SU-DHL-6 (cell line): ENCODE results near the gene ANKS1B.

Experiments
- H2AFZ ChIP-seq: fragments of 200-600 bp; sonication (generic); 2 replicates; pipeline ENCODE4 v1.6.1; 2014; ENCODE audit warnings: low read depth, mild to moderate bottlenecking, moderate library complexity, mixed read lengths, antibody characterized with exemption, low read length; ENCODE audit not compliant: severe bottlenecking
- H3F3A ChIP-seq: fragments of 200-600 bp; shearing (Covaris generic); 2 replicates; pipeline ENCODE4 v1.6.0; 2016; ENCODE audit warnings: antibody characterized with exemption, mild to moderate bottlenecking; ENCODE audit not compliant: insufficient read depth
- H3K27ac ChIP-seq: fragments of 200-600 bp; sonication (generic); 2 replicates; pipeline ENCODE4 v1.5.1; 2016; ENCODE audit warnings: low read depth, mild to moderate bottlenecking, low read length, moderate library complexity, mixed read lengths
- H3K27me3 ChIP-seq: fragments of 200-600 bp; sonication (generic), shearing (Covaris generic); 2 replicates; pipeline ENCODE4 v1.6.0; 2014; ENCODE audit warnings: mild to moderate bottlenecking, low read length
- H3K36me3 ChIP-seq: fragments of 200-600 bp; sonication (generic); 2 replicates; pipeline ENCODE4 v1.6.1; 2014; ENCODE audit warnings: mild to moderate bottlenecking, low read length, mixed read lengths
- H3K4me2 ChIP-seq: fragments of 300-600, 200-600 bp; shearing (Covaris generic), sonication (generic); 2 replicates; pipeline ENCODE4 v1.6.0; 2014; ENCODE audit warnings: low read length, low read depth, mild to moderate bottlenecking; ENCODE audit not compliant: poor library complexity, severe bottlenecking
- H3K4me3 ChIP-seq: fragments of 200-600 bp; sonication (generic); 2 replicates; pipeline ENCODE4 v1.5.1; 2014; ENCODE audit warnings: antibody characterized with exemption, low read length, mild to moderate bottlenecking, mixed read lengths; ENCODE audit not compliant: insufficient read depth, poor library complexity, severe bottlenecking
- H3K79me2 ChIP-seq: fragments of 200-600 bp; sonication (generic); 2 replicates; pipeline ENCODE4 v1.6.1; 2014; ENCODE audit warnings: mild to moderate bottlenecking, low read length, moderate library complexity; ENCODE audit not compliant: insufficient read depth
- H3K9ac ChIP-seq: fragments of 200-600 bp; sonication (generic); 2 replicates; pipeline ENCODE4 v1.7.0; 2014; ENCODE audit warnings: mild to moderate bottlenecking, low read length
- H3K9me2 ChIP-seq: fragments of 200-600 bp; sonication (generic); replicated peaks from 2 replicates; pipeline ENCODE4 v1.6.1; 2014; ENCODE audit warnings: low read length; ENCODE audit not compliant: insufficient read depth
- H3K9me3 ChIP-seq: fragments of 200-600 bp; sonication (generic); 2 replicates; pipeline ENCODE4 v1.6.1; 2014; ENCODE audit warnings: low read length, mixed read lengths; ENCODE audit not compliant: insufficient read depth
- H4K20me1 ChIP-seq: fragments of 200-600 bp; sonication (generic); 2 replicates; pipeline ENCODE4 v1.6.1; 2014; ENCODE audit warnings: low read depth, mild to moderate bottlenecking, antibody characterized with exemption, low read length, moderate library complexity, mixed read lengths
- EZH2phosphoT487 ChIP-seq: fragments of 200-600 bp; sonication (generic), shearing (Covaris generic); conservative IDR thresholded peaks from 2 replicates; pipeline ENCODE4 v1.6.1; 2018; ENCODE audit warnings: mild to moderate bottlenecking, antibody characterized with exemption, low read length, moderate library complexity, mixed read lengths
- TF ChIP-seq, protein P1 (sequence below): fragments of 200-600 bp; sonication (generic); IDR thresholded peaks from one replicate; pipeline ENCODE4 v1.5.1; 2017; ENCODE audit warnings: antibody characterized with exemption, mild to moderate bottlenecking, low read length, moderate library complexity; ENCODE audit not compliant: insufficient read depth, poor library complexity, severe bottlenecking

Gene ANKS1B

DNA sequence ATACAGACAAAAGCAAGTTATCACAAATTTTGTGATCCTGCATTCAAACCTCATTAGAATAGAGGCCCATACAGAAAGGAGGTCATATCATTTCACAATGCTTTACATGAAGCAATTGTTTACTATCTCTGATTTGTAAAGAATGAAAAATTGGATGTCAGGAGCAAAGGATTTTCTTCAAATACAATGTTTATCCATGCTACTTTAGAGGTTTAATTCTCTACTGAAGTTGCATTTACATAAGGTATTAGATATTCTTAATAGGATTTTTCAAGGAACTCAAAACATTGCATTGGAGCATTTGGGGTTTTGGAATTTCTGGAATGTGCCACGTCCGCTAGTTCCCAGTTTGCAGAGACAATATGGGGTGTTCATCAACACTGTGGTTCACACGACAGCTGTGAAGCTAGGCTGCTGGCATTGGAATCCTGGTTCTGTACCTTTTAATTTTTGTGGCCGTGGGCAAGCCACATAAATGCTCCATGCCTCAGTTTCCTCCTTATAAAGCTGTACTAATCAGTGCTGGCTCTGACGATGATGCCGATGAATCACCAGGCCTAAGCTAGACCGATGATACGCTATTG, 1164.8 kb downstream of the ANKS1B start:
- Histone ChIP-seq H4K20me1 (no peaks in the 10 kb centered on the region), H3K4me2 (no peak overlapping the region), H3K9me3 (no peaks in the 10 kb centered on the region), H3K79me2 (no peaks in the 10 kb centered on the region), H3K9me2 (no peaks in the 10 kb centered on the region), H3K9ac (no peak overlapping the region), H3K27me3 (no peaks in the 10 kb centered on the region), H3K27ac (no peak overlapping the region), H2AFZ (no peak overlapping the region), H3K4me3 (no peak overlapping the region), H3F3A (no peaks in the 10 kb centered on the region), H3K36me3 (no peaks in the 10 kb centered on the region)
- TF ChIP-seq, protein P1, sequence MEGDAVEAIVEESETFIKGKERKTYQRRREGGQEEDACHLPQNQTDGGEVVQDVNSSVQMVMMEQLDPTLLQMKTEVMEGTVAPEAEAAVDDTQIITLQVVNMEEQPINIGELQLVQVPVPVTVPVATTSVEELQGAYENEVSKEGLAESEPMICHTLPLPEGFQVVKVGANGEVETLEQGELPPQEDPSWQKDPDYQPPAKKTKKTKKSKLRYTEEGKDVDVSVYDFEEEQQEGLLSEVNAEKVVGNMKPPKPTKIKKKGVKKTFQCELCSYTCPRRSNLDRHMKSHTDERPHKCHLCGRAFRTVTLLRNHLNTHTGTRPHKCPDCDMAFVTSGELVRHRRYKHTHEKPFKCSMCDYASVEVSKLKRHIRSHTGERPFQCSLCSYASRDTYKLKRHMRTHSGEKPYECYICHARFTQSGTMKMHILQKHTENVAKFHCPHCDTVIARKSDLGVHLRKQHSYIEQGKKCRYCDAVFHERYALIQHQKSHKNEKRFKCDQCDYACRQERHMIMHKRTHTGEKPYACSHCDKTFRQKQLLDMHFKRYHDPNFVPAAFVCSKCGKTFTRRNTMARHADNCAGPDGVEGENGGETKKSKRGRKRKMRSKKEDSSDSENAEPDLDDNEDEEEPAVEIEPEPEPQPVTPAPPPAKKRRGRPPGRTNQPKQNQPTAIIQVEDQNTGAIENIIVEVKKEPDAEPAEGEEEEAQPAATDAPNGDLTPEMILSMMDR: no peak
- no peak for TF ChIP-seq EZH2phosphoT487

DNA sequence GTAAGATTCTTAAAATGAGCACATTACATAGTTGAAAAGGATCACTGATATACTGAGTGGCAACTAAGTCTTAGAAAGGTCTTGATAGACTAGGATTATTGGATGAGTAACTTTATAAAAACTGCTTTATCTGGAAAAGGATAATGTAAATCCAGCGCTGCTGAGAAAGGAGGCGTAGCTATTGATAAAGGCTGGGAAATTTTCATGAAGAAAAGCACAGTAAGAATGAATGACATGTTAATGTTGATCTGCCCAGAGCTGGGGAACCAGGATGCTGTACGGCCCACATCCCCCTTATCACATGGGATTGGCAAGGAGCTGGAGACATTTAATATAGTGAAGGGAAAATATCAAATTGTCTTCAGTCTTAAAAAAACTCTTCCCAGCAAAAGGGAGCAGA, 1165.7 kb downstream of the ANKS1B start:
- TF ChIP-seq EZH2phosphoT487: no peak
- H3K9me2 ChIP-seq: no peaks in the 10 kb centered on the region
- no peaks in the 10 kb centered on the region for H4K20me1 ChIP-seq
- no peak overlapping the region for H3K27ac ChIP-seq
- no peak overlapping the region for H3K4me2 ChIP-seq
- no peak overlapping the region for H3K9ac ChIP-seq
- H3K9me3 ChIP-seq: no peaks in the 10 kb centered on the region
- no peaks in the 10 kb centered on the region for H3K27me3 ChIP-seq
- H2AFZ ChIP-seq: no peak overlapping the region
- H3F3A ChIP-seq: no peaks in the 10 kb centered on the region
- no peaks in the 10 kb centered on the region for H3K79me2 ChIP-seq
- H3K36me3 ChIP-seq: no peaks in the 10 kb centered on the region
- no peak overlapping the region for H3K4me3 ChIP-seq

DNA sequence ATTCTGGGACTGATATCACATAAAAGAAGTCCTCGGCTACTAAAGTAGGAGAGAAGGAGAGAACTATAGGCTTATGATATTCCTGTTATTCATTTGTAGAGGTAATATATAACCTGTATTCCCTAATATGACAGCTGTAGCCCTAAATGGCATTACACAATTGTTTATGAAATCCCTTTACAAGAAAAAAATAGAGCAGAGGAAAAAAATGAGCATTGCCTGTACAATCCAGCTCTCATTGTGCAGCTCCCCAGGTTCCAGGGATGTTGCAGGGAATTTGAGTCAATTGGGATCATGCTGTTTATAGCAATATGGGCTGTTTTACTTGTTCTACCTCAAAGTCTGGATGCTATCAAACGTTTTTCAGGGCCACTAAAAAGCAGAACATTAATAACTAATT, 1166.5 kb downstream of the ANKS1B start:
- H3K27ac ChIP-seq: no peak overlapping the region
- H3K36me3 ChIP-seq: no peaks in the 10 kb centered on the region
- no peaks in the 10 kb centered on the region for H3F3A ChIP-seq
- TF ChIP-seq, protein P1: no peak
- no peak for TF ChIP-seq EZH2phosphoT487
- no peak overlapping the region for H3K9ac ChIP-seq
- no peak overlapping the region for H3K4me2 ChIP-seq
- no peaks in the 10 kb centered on the region for H3K9me2 ChIP-seq
- H3K9me3 ChIP-seq: no peaks in the 10 kb centered on the region
- H3K79me2 ChIP-seq: no peaks in the 10 kb centered on the region
- no peak overlapping the region for H2AFZ ChIP-seq
- H3K27me3 ChIP-seq: no peaks in the 10 kb centered on the region
- H3K4me3 ChIP-seq: no peak overlapping the region
- no peaks in the 10 kb centered on the region for H4K20me1 ChIP-seq

DNA sequence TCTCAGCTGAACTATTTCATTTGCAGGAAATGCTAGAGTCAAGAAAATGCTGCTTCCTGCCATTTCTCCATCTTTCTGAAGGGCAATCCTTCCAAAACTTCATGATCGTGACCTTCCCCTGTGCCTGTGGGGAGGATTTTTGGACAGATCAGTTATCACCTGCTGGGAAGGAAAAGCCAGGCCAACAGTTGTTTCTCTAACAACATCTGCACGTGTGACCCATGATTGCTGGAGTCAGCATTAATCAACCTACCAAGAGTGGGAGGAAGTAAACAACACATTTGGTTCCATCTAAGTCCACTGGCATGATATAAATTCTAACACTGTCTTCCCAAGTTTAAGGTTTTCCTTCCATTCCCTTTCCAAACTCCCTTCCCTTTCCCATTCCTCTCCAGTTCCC, 1167.0 kb downstream of the ANKS1B start:
- H3K9ac ChIP-seq: no peak overlapping the region

More for the DNA sequence above, 1167.0 kb downstream of the ANKS1B start:
- H3K79me2 ChIP-seq: no peaks in the 10 kb centered on the region
- H4K20me1 ChIP-seq: no peaks in the 10 kb centered on the region
- no peak overlapping the region for H3K4me3 ChIP-seq
- no peaks in the 10 kb centered on the region for H3K9me3 ChIP-seq
- TF ChIP-seq EZH2phosphoT487: no peak
- TF ChIP-seq, protein P1: no peak
- H3K4me2 ChIP-seq: no peak overlapping the region
- H3K36me3 ChIP-seq: no peaks in the 10 kb centered on the region
- H3K27ac ChIP-seq: no peak overlapping the region
- H3K9me2 ChIP-seq: no peaks in the 10 kb centered on the region
- H3K27me3 ChIP-seq: no peaks in the 10 kb centered on the region
- no peak overlapping the region for H2AFZ ChIP-seq
- no peaks in the 10 kb centered on the region for H3F3A ChIP-seq
